Testis (tissue), 3 donors: ENCODE measurements around the gene SOX6. TPM values are rescaled to one million over a fixed set of nuclear protein-coding genes. Genes with fewer than 3 reads are reported as not detected.

Experiments used
- DNase-seq: peaks from one replicate; pipeline ENCODE4 v3.0.0-alpha.2; 2019
- H3K27ac ChIP-seq, 2 donors: fragments of 200-600 bp; sonication (generic); one replicate each; pipeline ENCODE4 v1.5.1; 2019
- H3K27me3 ChIP-seq: fragments of 200-600 bp; sonication (generic); one replicate; pipeline ENCODE4 v1.5.1; 2019
- H3K36me3 ChIP-seq: fragments of 200-600 bp; sonication (generic); one replicate; pipeline ENCODE4 v1.5.1; 2017; ENCODE audit warnings: low read depth; ENCODE audit errors: missing control alignments
- H3K4me1 ChIP-seq: fragments of 200-600 bp; sonication (generic); one replicate; pipeline ENCODE4 v1.5.1; 2019
- H3K4me3 ChIP-seq, 2 donors: fragments of 200-600 bp; sonication (generic); one replicate each; pipeline ENCODE4 v1.5.1; 2017 to 2019
- H3K9me3 ChIP-seq: fragments of 200-600 bp; sonication (generic); one replicate; pipeline ENCODE4 v1.5.1; 2017
- POLR2A ChIP-seq: fragments of 450-650 bp; IDR thresholded peaks from one replicate; pipeline ENCODE4 v1.6.1; 2017; ENCODE audit warnings: antibody characterized with exemption, mild to moderate bottlenecking, moderate library complexity
- WGBS, 2 donors: methylation state at CpG; one replicate each; pipeline ENCODE4 v1.1.5; 2018; 5-methylcytosine and 5-hydroxymethylcytosine counted together
- intact Hi-C: fragments of 100-400 bp; cut with DNase I; formaldehyde crosslinking; loops from one replicate; pipeline ENCODE4 v1.15.1; 2023; ENCODE audit warnings: low total_unique reads
- polyA plus RNA-seq: library from polyadenylated mRNA; stranded (reverse); fragments of 350-450 nt; fragmentation: Illumina TruSeq; extraction: RNeasy Lipid Tissue Mini Kit (QIAGEN cat#74804); gene quantifications from one replicate; pipeline ENCODE4 v1.2.3, GENCODE V29; 2014; ENCODE audit warnings: low read depth, low replicate concordance; ENCODE audit not compliant: insufficient read depth
- total RNA-seq, 2 donors: library from RNA; depleted of rRNA; stranded (reverse); fragments of >200 nt; gene quantifications; one replicate each; pipeline ENCODE4 v1.2.3, GENCODE V29; 2016
- TF ChIP-seq, protein P1 (sequence below), 3 experiments: fragments of 450-650 bp in 2 of 3; fragments of 200-600 bp in 1 of 3; sonication (generic) in 1 of 3; IDR thresholded peaks; one replicate each; pipeline ENCODE4 v1.5.1; 2016 to 2019; ENCODE audit warnings: antibody characterized with exemption in 3 of 3, mild to moderate bottlenecking in 2 of 3, moderate library complexity in 1 of 3

SOX6 gene
- total and polyA plus RNA-seq, 3 donors from 2014 or later, result 39.6 to 74.0 (median 52.3) TPM

DNA sequence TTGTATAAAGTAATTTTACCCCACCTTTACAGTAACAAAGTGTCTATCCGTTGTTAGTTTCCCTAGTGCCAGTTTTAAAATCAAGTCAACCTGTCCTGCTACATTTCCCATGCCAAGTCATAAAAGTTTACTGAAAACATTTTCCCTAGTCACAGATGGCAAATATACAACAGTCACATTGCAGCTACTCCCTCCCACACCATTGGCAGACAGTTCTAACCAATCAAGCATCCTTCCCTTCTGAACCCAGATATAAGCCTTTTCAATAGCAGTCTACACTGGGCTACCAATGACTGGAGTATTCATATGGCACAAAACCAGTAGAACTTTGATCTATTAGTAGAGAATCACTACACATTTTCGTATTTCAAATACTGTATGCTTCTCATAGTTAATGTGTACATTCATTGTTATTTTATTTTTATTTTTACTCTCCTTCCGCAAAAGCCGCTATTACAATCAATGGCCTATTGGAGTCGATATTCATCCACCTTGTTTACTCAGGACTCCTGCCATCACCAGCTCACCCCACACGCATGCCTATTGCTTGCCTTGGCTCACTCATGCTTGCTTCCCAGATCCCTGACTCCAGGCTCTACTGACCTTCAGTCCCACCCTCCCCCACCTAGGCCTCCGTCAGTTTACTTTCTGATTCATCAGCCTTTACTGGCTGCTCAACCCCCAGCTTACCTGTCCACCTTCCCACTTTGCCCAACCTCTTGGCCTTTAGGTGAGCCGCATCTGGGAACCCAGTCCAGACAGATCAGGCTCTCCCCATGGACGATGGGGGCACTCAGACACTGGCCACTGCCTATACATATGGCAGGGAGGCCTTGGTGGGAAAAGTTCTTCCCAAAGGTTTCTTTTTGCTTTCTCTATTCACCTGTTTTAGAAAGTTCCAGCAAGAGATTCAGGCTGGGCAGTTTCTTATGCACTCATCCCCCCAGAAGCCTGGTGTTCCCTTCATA lies 408.4 kb downstream of the SOX6 start:
- no peak for DNase-seq
- no peak for TF ChIP-seq POLR2A
- TF ChIP-seq, protein P1, sequence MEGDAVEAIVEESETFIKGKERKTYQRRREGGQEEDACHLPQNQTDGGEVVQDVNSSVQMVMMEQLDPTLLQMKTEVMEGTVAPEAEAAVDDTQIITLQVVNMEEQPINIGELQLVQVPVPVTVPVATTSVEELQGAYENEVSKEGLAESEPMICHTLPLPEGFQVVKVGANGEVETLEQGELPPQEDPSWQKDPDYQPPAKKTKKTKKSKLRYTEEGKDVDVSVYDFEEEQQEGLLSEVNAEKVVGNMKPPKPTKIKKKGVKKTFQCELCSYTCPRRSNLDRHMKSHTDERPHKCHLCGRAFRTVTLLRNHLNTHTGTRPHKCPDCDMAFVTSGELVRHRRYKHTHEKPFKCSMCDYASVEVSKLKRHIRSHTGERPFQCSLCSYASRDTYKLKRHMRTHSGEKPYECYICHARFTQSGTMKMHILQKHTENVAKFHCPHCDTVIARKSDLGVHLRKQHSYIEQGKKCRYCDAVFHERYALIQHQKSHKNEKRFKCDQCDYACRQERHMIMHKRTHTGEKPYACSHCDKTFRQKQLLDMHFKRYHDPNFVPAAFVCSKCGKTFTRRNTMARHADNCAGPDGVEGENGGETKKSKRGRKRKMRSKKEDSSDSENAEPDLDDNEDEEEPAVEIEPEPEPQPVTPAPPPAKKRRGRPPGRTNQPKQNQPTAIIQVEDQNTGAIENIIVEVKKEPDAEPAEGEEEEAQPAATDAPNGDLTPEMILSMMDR (IDR thresholded peaks at IDR 0.05), result no peak
- intact Hi-C loops, result no loop called here
- Histone ChIP-seq H3K9me3 (no peaks in the 10 kb centered on the region), H3K4me3 (no peak overlapping the region), H3K4me1 (no peaks in the 10 kb centered on the region), H3K27me3 (no peaks in the 10 kb centered on the region), H3K36me3 (no peaks in the 10 kb centered on the region), H3K27ac (no peak overlapping the region)
- 94% methylated on average over 9 of the region's 9 CpGs for WGBS, 2 donors

DNA sequence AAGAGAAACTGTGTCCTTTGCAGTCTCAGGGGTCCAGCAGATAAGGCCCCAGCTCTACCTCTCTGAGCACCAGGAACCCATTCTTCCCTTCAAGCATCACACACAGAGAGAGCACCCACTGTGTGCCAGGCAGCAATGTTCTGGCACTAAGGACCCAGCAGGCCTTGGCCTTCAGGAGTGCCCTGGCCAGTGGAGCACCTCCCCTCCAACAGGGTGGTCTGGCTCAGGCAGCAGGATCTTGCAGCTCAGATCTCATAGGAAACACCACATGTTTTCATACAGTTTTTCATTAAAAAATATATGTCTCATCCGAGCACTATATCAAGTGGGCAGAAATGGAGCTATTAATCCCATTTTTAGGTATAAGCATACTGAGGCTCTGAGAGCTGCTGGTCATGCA lies 410.6 kb downstream of the SOX6 start:
- no peaks in the 10 kb centered on the region for H3K4me1 ChIP-seq
- no peak for DNase-seq
- H3K36me3 ChIP-seq, result no peaks in the 10 kb centered on the region
- no peak overlapping the region for H3K27ac ChIP-seq
- H3K4me3 ChIP-seq, result no peak overlapping the region
- no peaks in the 10 kb centered on the region for H3K9me3 ChIP-seq
- no peaks in the 10 kb centered on the region for H3K27me3 ChIP-seq
- TF ChIP-seq, protein P1 (IDR thresholded peaks at IDR 0.05), result no peak
- TF ChIP-seq POLR2A, result no peak
- WGBS, 2 donors, result 92 to 96% methylated on average over 1 of the region's 1 CpG
- intact Hi-C loops, result no loop called here

DNA sequence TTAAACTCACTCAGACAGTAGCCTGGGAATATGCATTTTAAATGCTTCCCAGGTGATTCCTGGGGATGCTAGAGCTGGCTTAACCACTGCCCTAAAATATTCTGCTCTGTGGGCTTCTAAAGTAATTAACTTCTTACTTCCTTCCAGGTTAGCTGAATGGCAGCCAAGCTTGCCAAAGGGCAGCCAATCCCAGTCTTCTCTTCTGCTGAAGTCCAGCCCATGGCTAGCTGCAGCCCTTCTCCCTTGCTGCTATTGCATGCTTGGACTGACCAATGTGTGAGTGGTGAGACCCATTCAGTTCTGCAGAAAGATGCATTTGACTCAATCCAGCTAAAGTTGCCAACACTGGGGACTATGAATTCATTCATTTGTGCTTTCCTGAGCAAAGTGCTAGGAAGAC lies 411.9 kb downstream of the SOX6 start:
- H3K27me3 ChIP-seq, result no peaks in the 10 kb centered on the region
- intact Hi-C loops, result no loop called here
- no peak overlapping the region for H3K4me3 ChIP-seq
- no peaks in the 10 kb centered on the region for H3K9me3 ChIP-seq
- no peak overlapping the region for H3K27ac ChIP-seq
- DNase-seq, result no peak
- H3K4me1 ChIP-seq, result no peaks in the 10 kb centered on the region
- TF ChIP-seq, protein P1 (IDR thresholded peaks at IDR 0.05), result no peak
- TF ChIP-seq POLR2A, result no peak
- H3K36me3 ChIP-seq, result no peaks in the 10 kb centered on the region

DNA sequence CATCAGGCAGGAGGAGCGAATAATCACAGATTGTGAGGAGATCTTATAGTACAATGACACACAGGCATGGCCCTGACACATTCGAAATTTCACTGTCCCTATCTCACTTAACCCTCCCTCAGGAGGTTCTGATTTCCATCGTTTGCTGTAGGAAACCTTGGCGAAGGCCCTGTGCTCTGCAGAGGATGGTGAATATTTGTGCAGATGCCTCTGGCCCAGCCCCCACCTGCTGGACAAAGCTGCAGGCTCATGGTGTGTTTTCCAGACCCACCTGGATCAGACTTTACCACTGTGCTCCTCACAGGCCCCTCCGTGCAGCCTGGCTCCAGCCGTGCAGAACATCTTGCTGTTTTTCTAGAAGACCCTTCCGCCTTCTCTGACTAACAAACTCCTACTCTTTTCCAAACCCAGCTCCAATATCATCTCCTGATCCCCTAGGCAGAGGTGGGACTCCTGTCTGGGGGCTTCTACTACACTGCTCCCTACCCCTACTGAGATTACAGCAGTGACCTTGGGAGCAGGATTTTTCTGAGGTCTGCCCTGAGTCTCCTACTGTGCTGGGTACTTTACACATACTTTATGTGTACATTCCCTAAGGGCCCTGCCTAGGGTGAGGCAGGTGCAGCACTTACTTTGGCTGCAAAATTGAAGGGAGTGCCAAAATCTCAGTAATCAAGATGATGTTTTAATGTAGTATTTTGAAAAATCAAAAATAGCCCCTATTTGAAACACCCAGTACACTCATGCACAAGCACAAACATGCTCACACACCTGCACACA lies 412.7 kb downstream of the SOX6 start:
- WGBS, 2 donors, result 71 to 85% methylated on average over 7 of the region's 7 CpGs
- intact Hi-C loops, result no loop called here
- H3K4me1 ChIP-seq, result no peaks in the 10 kb centered on the region
- H3K36me3 ChIP-seq, result no peaks in the 10 kb centered on the region
- no peak for DNase-seq
- TF ChIP-seq, protein P1 (IDR thresholded peaks at IDR 0.05), result no peak
- H3K4me3 ChIP-seq, result no peak overlapping the region
- H3K27me3 ChIP-seq, result no peaks in the 10 kb centered on the region
- H3K27ac ChIP-seq, result no peak overlapping the region
- no peaks in the 10 kb centered on the region for H3K9me3 ChIP-seq
